Neural crest cell (in vitro differentiated cells): Measurements from ENCODE around the gene CTTN. TPM values are rescaled to one million over a fixed set of nuclear protein-coding genes. Genes with fewer than 3 reads are reported as not detected.

Experiments used
- DNase-seq: peaks from one replicate; pipeline ENCODE4 v3.0.0; 2021; ENCODE audit warnings: low read depth, mixed read lengths, low spot score
- H3K27ac Mint-ChIP-seq: one replicate; pipeline ENCODE4 v1.8.0; 2021; ENCODE audit warnings: mild to moderate bottlenecking, mixed read lengths; ENCODE audit not compliant: unreplicated experiment
- H3K27me3 Mint-ChIP-seq: 2 replicates; pipeline ENCODE4 v1.8.0; 2021; ENCODE audit warnings: low read depth, mild to moderate bottlenecking, mixed read lengths
- H3K36me3 Mint-ChIP-seq: 2 replicates; pipeline ENCODE4 v1.8.0; 2021; ENCODE audit warnings: low read depth, mild to moderate bottlenecking, mixed read lengths
- H3K4me1 Mint-ChIP-seq: 2 replicates; pipeline ENCODE4 v1.8.0; 2021; ENCODE audit warnings: mixed read lengths
- H3K4me3 Mint-ChIP-seq: one replicate; pipeline ENCODE4 v1.8.0; 2021; ENCODE audit warnings: mild to moderate bottlenecking, mixed read lengths
- H3K9me3 Mint-ChIP-seq: 2 replicates; pipeline ENCODE4 v1.8.0; 2021; ENCODE audit warnings: mixed read lengths
- CTCF ChIP-seq: fragments of 200-600 bp; sonication (generic); conservative IDR thresholded peaks from 2 replicates; pipeline ENCODE4 v1.5.0; 2021; ENCODE audit warnings: antibody characterized with exemption, mild to moderate bottlenecking
- total RNA-seq: library from RNA; stranded (reverse); gene quantifications from 2 replicates; pipeline ENCODE4 v1.2.1, GENCODE V29; 2021

Gene CTTN
- total RNA-seq, 1 donor from 2014 or later: 146 TPM

DNA sequence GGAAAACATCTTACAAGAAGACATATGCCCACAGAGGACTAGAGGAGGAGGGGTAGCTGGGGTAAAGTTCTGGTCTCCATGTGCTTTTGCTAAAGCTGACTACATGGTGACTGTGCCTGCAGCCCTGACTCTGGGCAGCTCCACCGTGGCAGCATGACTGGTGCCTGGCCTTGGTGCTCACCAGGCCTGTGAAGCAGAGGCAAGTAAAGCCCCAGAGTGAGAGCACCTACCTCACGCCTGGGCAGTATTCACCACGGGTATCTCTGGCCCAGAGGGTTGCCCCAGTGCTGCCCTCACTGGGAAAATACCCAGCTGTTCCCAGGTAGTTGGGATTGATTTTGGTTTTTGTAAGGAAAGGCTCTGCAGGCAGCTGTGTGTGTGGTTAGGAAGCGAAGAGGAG is 78.3 kb downstream of the CTTN start:
- Mint-ChIP-seq H3K36me3 (no peaks in the 10 kb centered on the region), H3K27me3 (no peaks in the 10 kb centered on the region), H3K9me3 (no peaks in the 10 kb centered on the region), H3K27ac (peak overlapping the region; percentile 5), H3K4me1 (peaks cover 23% of the 10 kb centered on the region), H3K4me3 (no peak overlapping the region)
- no peak for TF ChIP-seq CTCF
- DNase-seq: no peak

DNA sequence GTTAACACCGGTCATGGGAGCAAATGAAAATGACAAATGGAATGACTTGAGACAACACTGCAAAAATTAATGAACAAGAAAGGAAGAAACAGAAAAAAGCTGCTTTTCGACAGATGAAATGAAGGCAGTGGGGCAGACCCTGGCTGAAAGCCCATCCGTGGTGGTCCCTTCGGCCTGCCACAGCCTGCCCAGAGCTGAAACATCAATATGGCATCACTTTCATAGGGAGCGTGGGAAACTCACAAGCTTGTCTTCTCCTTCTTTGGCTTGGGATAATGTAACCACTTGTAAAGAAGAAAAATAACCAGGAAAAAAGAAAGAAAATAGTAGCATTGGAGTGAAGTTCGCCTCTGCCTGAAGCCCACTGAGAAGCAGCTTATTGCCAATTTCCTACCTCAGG is 78.8 kb downstream of the CTTN start:
- H3K4me3 Mint-ChIP-seq: no peak overlapping the region
- no peaks in the 10 kb centered on the region for H3K27me3 Mint-ChIP-seq
- no peak for DNase-seq
- peaks cover 26% of the 10 kb centered on the region for H3K4me1 Mint-ChIP-seq
- no peak for TF ChIP-seq CTCF
- H3K27ac Mint-ChIP-seq: no peak overlapping the region
- H3K36me3 Mint-ChIP-seq: no peaks in the 10 kb centered on the region
- H3K9me3 Mint-ChIP-seq: no peaks in the 10 kb centered on the region

DNA sequence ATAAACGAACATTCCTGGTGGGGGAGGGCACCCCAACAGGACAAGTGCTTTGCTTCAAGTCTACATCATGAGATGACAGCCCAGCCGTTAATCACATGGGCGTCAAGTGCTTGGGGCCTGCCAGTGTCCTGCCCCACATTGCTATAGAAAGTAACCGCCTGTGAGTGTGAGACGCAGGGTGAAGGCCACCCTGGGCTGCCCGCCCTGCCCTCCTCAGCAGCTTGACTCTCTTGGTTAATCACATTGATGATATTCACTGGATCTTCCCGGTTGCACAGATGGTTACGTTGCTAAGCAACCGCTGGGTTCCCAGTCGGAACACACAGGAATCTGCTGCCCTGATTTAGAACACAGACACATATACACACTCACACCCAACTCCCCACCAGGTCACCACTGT is 79.3 kb downstream of the CTTN start:
- Mint-ChIP-seq H3K4me3 (no peak overlapping the region), H3K9me3 (no peaks in the 10 kb centered on the region), H3K4me1 (peaks cover 26% of the 10 kb centered on the region), H3K27ac (no peak overlapping the region), H3K27me3 (no peaks in the 10 kb centered on the region), H3K36me3 (no peaks in the 10 kb centered on the region)
- peak; percentile 31 for DNase-seq
- TF ChIP-seq CTCF: no peak

DNA sequence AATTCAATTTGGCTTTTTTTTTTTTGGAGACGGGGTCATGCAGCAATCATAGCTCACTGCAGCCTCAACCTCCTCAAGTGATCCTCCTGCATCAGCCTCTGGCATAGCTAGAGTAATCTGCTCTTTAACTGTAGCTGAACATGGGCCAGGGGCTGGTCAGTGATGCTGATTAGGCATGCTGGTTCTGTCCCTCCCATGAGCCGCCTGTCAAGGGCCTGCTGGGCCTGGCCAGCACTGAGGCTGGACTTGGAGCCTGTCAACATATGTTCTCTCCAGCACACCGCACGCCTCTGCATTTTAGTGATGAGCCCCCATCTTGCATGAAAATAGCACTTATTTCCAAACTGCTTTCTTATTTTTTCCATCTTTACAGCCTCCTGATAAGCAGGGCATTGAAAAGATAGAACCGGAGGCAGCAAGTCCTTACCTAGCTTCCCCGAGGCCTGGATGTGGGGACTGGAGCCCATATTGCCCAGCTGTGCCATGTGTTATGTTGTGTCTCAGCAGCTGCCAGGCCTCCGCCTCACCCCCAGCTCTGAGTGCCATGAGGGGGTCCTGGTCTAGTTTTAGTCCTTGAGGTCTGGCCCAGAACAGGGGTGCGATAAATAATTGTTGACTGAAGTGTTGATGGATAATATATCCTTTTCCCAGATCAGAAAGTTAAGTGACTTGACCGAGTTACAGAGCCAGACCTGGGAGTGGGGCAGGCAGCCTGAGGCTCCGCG is 80.0 kb downstream of the CTTN start:
- no peak overlapping the region for H3K4me3 Mint-ChIP-seq
- peaks cover 26% of the 10 kb centered on the region for H3K4me1 Mint-ChIP-seq
- no peak overlapping the region for H3K27ac Mint-ChIP-seq
- DNase-seq: no peak
- no peaks in the 10 kb centered on the region for H3K9me3 Mint-ChIP-seq
- no peak for TF ChIP-seq CTCF
- H3K36me3 Mint-ChIP-seq: no peaks in the 10 kb centered on the region
- H3K27me3 Mint-ChIP-seq: no peaks in the 10 kb centered on the region

DNA sequence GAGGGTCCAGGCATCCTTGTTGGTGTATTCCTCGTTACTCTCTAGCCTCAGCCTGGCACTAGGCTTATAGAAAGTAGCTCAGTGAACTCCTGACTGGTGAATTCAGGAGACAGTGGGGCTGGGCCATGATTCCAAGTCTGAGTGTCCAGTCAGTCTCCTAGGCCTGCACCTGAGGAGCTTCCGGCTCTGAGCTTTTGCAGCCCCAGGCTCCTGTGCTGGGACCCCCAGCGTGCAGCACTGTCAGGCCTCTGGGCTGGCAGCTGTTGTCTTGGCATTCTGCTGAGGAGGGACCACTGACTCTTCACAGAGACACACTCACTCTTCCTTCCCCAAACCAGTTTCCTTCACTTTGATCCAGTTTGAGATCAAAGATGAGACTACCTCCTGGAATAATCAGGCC is 82.4 kb downstream of the CTTN start:
- H3K36me3 Mint-ChIP-seq: peaks cover 3% of the 10 kb centered on the region
- no peak for DNase-seq
- H3K27ac Mint-ChIP-seq: no peak overlapping the region
- H3K27me3 Mint-ChIP-seq: no peaks in the 10 kb centered on the region
- TF ChIP-seq CTCF: no peak
- no peaks in the 10 kb centered on the region for H3K9me3 Mint-ChIP-seq
- no peak overlapping the region for H3K4me3 Mint-ChIP-seq
- peaks cover 26% of the 10 kb centered on the region for H3K4me1 Mint-ChIP-seq
